Type B pancreatic cell (in vitro differentiated cells): ENCODE data around the gene UCMA. TPM values are rescaled to one million over a fixed set of nuclear protein-coding genes. Genes with fewer than 3 reads are reported as not detected.
"Not testable (repeated sequence)": the region's sequence is repeated elsewhere in the genome, so short reads cannot be mapped to it uniquely, and the experiment has no call there.

Experiments
- DNase-seq: peaks from one replicate; pipeline ENCODE4 v3.0.0; 2021; ENCODE audit warnings: mixed read lengths; ENCODE audit not compliant: unreplicated experiment; ENCODE audit errors: extremely low spot score
- H3K27ac Mint-ChIP-seq: 2 replicates; pipeline ENCODE4 v1.8.0; 2021; ENCODE audit warnings: mild to moderate bottlenecking, mixed read lengths
- H3K27me3 Mint-ChIP-seq: 2 replicates; pipeline ENCODE4 v1.8.0; 2021; ENCODE audit warnings: mixed read lengths
- H3K36me3 Mint-ChIP-seq: 2 replicates; pipeline ENCODE4 v1.8.0; 2021; ENCODE audit warnings: mixed read lengths
- H3K4me1 Mint-ChIP-seq: one replicate; pipeline ENCODE4 v1.8.0; 2021; ENCODE audit warnings: mixed read lengths; ENCODE audit not compliant: unreplicated experiment
- H3K4me3 Mint-ChIP-seq: 2 replicates; pipeline ENCODE4 v1.8.0; 2021; ENCODE audit warnings: mild to moderate bottlenecking, mixed read lengths
- H3K9me3 Mint-ChIP-seq: 2 replicates; pipeline ENCODE4 v1.8.0; 2021; ENCODE audit warnings: mixed read lengths
- CTCF ChIP-seq: fragments of 200-600 bp; sonication (generic); conservative IDR thresholded peaks from 2 replicates; pipeline ENCODE4 v1.5.0; 2021; ENCODE audit warnings: antibody characterized with exemption, mild to moderate bottlenecking
- total RNA-seq: library from RNA; stranded (reverse); gene quantifications from 2 replicates; pipeline ENCODE4 v1.2.1, GENCODE V29; 2021; ENCODE audit warnings: low replicate concordance

Gene UCMA
- total RNA-seq, 1 donor from 2014 or later: not detected

GRCh38 chr10:13257621-13258140, 23.5 kb upstream of the UCMA start:
- no peaks in the 10 kb centered on the region for H3K36me3 Mint-ChIP-seq
- no peak overlapping the region for H3K4me3 Mint-ChIP-seq
- peaks cover 5% of the 10 kb centered on the region for H3K4me1 Mint-ChIP-seq
- no peak for TF ChIP-seq CTCF
- no peak for DNase-seq
- no peaks in the 10 kb centered on the region for H3K27me3 Mint-ChIP-seq
- H3K27ac Mint-ChIP-seq: no peak overlapping the region
- peaks cover 4% of the 10 kb centered on the region for H3K9me3 Mint-ChIP-seq

DNA sequence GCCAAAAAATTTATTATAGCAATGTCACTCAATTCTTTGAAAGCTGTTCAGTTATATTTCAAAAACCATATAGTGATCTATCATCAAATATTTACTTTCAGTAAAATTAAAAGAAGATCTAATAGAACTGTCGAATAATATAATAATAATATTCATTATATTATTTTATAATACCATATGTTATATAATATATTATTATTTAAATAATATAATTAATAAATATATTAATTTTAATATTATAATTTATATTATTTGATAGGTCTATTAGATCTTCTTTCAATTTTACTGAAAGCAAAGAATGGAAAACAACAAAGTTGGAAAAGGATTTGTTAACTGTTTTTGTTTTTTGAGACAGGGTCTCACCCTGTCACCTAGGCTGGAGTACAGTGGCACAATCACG, 22.5 kb upstream of the UCMA start:
- no peak for TF ChIP-seq CTCF
- H3K4me1 Mint-ChIP-seq: peaks cover 5% of the 10 kb centered on the region
- no peak overlapping the region for H3K27ac Mint-ChIP-seq
- DNase-seq: no peak
- no peaks in the 10 kb centered on the region for H3K27me3 Mint-ChIP-seq
- H3K4me3 Mint-ChIP-seq: no peak overlapping the region
- H3K36me3 Mint-ChIP-seq: no peaks in the 10 kb centered on the region
- H3K9me3 Mint-ChIP-seq: no peaks in the 10 kb centered on the region

GRCh38 chr10:13253726-13254125, 19.6 kb upstream of the UCMA start:
- Mint-ChIP-seq H3K9me3 (no peaks in the 10 kb centered on the region), H3K27me3 (no peaks in the 10 kb centered on the region), H3K4me1 (peaks cover 5% of the 10 kb centered on the region), H3K4me3 (no peak overlapping the region), H3K36me3 (no peaks in the 10 kb centered on the region), H3K27ac (no peak overlapping the region)
- DNase-seq: no peak
- no peak for TF ChIP-seq CTCF

DNA sequence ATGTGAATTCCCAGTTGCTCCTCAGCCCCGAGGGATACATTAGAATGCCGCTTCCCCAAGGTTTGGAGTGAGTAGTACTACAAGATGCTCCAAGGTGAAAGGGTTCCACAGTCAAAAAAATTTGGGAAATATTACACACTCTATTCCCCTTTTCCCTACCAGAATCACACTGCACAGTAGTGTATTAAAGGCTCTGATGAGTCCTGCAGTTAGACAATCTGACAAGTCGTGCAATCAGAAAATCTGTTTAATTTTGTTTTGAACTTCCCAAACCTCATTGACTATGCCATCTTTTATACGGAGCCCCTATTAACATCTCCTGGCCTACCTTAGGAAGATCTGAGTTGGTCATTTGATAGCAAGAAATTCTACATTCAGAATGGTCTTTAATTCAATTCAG, 13.6 kb upstream of the UCMA start:
- DNase-seq: no peak
- Mint-ChIP-seq H3K4me1 (no peaks in the 10 kb centered on the region), H3K36me3 (no peaks in the 10 kb centered on the region), H3K9me3 (no peaks in the 10 kb centered on the region), H3K4me3 (no peak overlapping the region), H3K27me3 (no peaks in the 10 kb centered on the region), H3K27ac (no peak overlapping the region)
- no peak for TF ChIP-seq CTCF

DNA sequence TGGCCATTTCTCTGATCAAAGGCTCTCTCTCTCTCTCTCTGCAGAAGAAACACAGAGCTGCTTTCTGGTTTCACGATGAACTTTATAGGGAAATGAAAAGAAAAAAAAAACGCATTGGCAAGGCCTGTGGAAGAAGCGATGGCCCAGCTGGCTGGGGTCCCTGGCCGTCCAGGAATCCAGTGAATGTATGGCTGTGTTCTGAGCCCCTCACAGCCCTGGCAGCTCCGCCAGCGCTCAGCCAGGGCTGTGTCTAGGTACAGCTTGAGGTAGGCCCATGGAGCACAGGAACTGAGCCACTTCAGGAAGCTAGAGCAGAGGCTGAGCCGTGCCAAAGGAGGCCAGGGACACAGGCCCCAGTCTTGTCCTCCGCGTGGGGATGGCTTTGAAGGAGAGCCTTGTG, 13.1 kb upstream of the UCMA start:
- H3K9me3 Mint-ChIP-seq: no peaks in the 10 kb centered on the region
- no peak overlapping the region for H3K27ac Mint-ChIP-seq
- no peak for DNase-seq
- H3K27me3 Mint-ChIP-seq: no peaks in the 10 kb centered on the region
- no peak overlapping the region for H3K4me3 Mint-ChIP-seq
- TF ChIP-seq CTCF: no peak
- no peaks in the 10 kb centered on the region for H3K4me1 Mint-ChIP-seq
- H3K36me3 Mint-ChIP-seq: no peaks in the 10 kb centered on the region

DNA sequence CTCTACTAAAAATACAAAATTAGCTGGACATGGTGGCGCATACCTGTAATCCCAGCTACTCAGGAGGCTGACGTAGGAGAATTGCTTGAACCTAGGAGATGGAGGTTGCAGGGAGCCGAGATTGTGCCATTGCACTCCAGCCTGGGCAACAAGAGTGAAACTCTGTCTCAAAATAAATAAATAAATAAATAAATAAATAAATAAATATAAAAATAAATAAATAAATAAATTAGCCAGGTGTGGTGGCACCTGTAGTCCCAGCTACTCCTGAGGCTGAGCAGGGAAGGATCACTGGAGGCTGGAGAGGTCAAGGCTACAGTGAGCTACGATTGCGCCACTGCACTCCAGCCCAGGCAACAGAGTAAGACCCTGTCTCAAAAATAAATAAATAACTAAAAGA, 8.1 kb upstream of the UCMA start:
- not testable (repeated sequence) for H3K4me1 Mint-ChIP-seq, H3K9me3 Mint-ChIP-seq, H3K27ac Mint-ChIP-seq, H3K27me3 Mint-ChIP-seq, DNase-seq, H3K4me3 Mint-ChIP-seq, H3K36me3 Mint-ChIP-seq
